ENCODE results near the gene ANO1.
"Not testable (repeated sequence)": the region's sequence is repeated elsewhere in the genome, so short reads cannot be mapped to it uniquely, and the experiment has no call there.

Gene ANO1

GRCh38 chr11:70210530-70210929 lies 132.4 kb downstream of the ANO1 start:
- DNase-seq (ENCODE audit: low read depth), result no peak

GRCh38 chr11:70212227-70212811 lies 134.2 kb downstream of the ANO1 start:
- DNase-seq (ENCODE audit: low read depth), result no peak

GRCh38 chr11:70217388-70217787 lies 139.3 kb downstream of the ANO1 start:
- DNase-seq (ENCODE audit: low read depth), result not testable (repeated sequence)

GRCh38 chr11:70218076-70218475 lies 140.0 kb downstream of the ANO1 start:
- DNase-seq (ENCODE audit: low read depth), result not testable (repeated sequence)

- DNase-seq (ENCODE audit: low read depth), result no peak
These were observed 142.0 kb downstream of the ANO1 start for GRCh38 chr11:70220136-70220535.

GRCh38 chr11:70220920-70221319 lies 142.8 kb downstream of the ANO1 start:
- peak; percentile 50 for DNase-seq (ENCODE audit: low read depth)

- DNase-seq (ENCODE audit: low read depth), result peak; percentile 48
These were observed 147.6 kb downstream of the ANO1 start for GRCh38 chr11:70225681-70226177.

- no peak for DNase-seq (ENCODE audit: low read depth)
These were observed 148.1 kb downstream of the ANO1 start for GRCh38 chr11:70226183-70226582.

- DNase-seq (ENCODE audit: low read depth), result peak; percentile 23
These were observed 148.8 kb downstream of the ANO1 start for GRCh38 chr11:70226967-70227366.

- no peak for DNase-seq (ENCODE audit: low read depth)
These were observed 151.6 kb downstream of the ANO1 start for GRCh38 chr11:70229737-70230136.

GRCh38 chr11:70230151-70230839 lies 152.2 kb downstream of the ANO1 start:
- DNase-seq (ENCODE audit: low read depth), result peak; percentile 49

GRCh38 chr11:70230840-70231710 lies 153.0 kb downstream of the ANO1 start:
- no peak for DNase-seq (ENCODE audit: low read depth)

GRCh38 chr11:70233034-70233433 lies 154.9 kb downstream of the ANO1 start:
- DNase-seq (ENCODE audit: low read depth), result no peak

GRCh38 chr11:70233511-70233934 lies 155.4 kb downstream of the ANO1 start:
- DNase-seq (ENCODE audit: low read depth), result peak; percentile 86

GRCh38 chr11:70233962-70234361 lies 155.8 kb downstream of the ANO1 start:
- DNase-seq (ENCODE audit: low read depth), result no peak
